ENCODE data around the gene KCNMB2.

The KCNMB2 gene

DNA sequence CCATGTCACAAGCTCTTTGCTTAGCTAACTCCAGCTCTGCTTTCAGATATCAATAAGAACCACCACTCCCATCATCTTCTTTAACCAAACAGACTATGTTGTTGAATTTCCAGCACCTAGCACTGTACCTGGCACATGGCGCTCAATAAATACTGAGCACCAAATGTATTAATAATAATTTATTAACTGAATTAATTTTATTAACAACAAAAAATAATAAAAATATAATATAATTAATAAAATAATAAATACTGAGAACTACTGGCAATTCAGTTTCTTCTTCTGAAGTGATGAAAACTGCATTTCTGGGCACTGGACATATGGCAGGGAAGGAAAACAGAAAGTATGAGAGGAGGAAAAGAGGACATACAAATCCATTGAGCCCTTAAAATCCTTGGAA is 271.5 kb downstream of the KCNMB2 start:
- DNase-seq (ENCODE audit: low read depth in 2 of 2), result no peak

DNA sequence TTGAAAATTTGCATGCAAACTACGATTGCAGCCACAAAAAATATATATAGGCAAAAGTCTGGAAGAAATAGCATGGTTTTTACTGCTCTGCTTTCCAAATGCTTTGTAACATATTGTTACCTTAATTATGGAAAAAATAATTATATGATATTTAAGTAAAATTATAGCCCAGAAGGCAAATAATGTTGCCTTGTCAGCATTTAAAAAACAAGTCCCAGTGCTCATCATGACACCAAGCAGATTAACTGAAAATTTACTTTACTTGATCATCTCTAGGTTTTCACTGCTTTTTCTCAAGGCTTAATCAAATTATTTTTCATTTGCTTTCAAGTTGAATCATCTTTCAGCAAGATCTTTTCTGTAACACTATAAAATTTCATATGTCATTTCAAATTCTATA is 272.5 kb downstream of the KCNMB2 start:
- no peak for DNase-seq (ENCODE audit: low read depth in 2 of 2)

DNA sequence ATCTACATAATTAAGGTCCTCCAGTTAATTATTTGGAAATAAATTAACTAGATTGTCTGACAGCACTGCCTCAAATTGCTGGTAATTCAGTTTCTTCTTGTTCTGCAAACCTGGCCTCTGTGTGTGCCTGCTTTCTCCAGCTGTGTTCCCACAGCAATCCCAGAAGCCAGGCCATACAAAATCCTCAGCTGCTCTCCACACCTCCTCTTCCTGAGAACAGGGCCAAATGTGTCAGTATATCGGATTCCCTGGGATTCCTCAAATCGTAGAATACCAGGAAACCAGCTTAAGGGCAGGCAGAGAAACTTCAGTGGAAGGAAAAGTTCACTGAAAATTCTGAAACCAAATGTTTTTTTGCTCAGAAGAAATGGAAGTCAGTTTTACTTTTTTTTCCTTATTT is 273.9 kb downstream of the KCNMB2 start:
- no peak for DNase-seq (ENCODE audit: low read depth in 2 of 2)

DNA sequence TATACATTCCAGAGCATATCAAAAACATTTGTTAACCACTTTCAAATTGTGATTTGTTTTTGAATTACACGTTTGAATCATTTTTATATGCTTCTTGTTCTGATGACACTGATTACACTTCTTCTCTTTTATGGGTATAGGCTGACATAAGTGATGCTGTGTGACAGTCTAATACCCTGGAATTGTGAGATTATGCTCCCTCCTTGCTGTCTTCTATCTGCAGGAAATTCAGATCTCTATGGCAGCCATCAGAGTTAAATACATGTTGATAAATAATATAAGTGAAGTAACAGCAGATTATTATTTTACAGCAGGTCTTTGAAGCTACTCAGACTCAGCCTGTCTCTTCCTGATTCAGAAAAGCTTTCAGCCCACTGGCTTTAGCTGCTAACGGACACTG is 286.5 kb downstream of the KCNMB2 start:
- DNase-seq (ENCODE audit: low read depth in 2 of 2), result no peak

DNA sequence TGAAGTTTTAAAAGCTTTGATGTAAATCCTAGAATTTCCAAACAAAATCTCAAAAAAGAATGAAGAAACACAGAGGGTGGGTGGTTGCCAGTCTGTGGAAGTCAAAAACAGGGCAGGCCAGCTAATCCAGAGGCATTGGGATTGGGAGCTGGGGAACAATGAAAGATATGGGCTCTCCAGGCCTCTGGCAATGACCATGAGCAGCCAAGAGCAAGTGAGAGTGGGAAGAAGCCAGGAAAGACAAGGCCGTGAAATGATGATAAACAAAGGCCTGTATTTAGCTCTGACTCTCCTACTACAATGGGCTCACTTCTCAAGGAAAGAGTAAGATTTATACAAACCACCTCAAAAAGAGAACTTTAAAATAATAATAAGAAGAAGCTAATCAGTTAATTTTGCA is 286.9 kb downstream of the KCNMB2 start:
- DNase-seq (ENCODE audit: low read depth in 2 of 2), result no peak

DNA sequence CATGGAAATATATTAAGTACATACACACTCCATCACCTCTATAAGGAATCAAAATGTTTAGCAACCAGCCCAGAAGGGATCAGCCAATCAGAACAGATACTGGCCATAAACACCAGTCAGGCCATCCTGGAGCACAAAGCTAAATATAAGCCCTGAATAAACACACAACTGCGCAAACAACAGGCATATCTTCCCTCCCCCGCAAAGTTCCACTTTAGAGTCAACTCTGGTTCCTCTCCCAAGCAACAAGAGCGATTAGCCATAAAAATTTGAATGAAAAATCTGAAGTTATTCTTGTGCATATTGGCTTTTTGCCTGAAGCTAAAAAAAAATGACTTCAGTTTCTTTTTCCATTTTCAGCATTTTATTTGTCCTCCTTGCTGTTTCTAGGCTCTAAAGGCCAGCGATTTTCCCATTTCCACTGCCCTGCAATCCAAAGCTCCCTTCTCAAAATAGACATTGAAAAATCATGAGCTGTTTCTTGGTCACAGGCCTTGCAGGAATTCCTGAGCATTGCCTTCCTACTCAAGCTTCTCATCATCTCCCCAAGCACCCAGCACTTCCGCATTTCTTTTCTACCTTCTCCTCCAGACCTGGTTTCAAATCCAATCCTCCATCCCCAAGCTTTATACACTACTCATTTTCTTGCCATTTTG is 287.5 kb downstream of the KCNMB2 start:
- DNase-seq (ENCODE audit: low read depth in 2 of 2), result no peak

DNA sequence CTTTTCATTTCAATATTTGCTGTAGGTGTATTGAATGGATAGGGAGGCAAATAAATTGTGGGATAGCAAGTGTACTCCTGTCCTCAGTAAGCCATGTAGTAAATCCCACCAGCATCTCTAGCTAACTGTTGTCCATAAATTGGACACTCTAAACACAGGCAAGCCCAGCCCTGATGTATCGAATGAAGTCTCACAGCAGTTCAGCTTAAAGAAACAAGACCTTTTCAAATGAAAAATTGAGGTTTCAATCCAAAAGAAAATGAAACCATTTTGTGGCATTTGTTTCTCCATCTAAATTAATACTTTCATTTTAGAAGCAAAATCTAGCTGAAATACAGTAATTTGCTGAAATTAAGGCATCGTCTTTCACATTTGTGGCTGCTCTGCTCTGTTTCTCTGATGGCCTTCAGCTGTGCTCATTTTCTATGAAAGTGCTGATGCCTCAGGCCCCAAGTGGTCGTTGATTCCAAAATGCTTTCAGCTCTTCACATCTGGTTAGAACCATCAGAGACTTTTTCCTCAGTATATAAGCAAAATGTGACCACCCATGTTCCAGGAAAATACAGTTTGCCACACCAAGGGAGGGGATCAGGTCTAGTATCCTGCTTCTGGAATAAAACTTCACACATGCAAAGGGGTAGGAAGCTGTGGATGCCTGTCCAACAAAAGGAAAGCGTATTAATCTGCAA is 290.3 kb downstream of the KCNMB2 start:
- DNase-seq (ENCODE audit: low read depth in 2 of 2), result no peak

DNA sequence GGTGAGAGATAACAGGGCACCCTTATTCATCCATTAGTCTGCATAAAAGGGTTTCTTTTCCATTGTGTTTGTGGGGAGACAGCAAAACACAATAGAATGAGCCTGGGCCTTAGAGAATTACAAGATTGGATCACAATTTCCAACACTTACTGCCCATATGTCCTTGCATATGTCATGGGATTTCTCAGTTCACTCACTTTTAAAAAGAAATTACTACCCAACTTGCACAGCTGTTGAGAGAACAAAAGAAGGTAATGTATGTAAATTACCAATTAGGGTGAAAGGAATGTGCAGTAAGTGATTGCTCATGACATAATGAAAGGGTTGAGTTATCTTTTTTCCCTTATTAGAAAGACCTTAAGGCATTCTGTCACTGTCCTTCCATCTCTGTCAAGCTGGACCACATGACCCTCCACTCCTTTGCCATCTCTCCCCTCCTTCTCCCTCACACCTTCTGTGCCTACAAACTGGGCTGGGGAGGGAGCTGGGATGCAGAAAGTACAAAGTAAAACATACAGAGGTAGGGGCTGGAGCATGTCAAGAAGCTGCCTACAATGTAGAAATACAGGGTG is 291.1 kb downstream of the KCNMB2 start:
- no peak for DNase-seq (ENCODE audit: low read depth in 2 of 2)

DNA sequence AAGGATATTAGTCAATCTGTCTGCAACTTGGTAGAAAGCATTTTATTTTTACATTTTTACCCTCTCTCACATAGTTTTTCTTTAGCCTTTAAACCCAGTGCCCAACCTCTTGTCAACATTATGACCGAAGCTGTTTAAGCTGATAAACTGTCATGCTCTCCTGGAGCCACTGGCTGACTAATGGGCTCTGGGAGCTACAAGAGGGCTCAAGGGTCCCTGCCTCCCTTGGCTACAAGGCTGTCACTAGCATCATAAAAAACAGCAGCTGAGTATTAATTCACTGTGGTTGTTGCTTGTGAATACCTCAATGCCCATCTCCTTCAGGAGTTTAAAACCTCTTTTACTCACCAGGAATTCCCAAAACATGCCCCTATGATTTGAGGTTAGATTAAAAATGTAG is 297.5 kb downstream of the KCNMB2 start:
- no peak for DNase-seq (ENCODE audit: low read depth in 2 of 2)

DNA sequence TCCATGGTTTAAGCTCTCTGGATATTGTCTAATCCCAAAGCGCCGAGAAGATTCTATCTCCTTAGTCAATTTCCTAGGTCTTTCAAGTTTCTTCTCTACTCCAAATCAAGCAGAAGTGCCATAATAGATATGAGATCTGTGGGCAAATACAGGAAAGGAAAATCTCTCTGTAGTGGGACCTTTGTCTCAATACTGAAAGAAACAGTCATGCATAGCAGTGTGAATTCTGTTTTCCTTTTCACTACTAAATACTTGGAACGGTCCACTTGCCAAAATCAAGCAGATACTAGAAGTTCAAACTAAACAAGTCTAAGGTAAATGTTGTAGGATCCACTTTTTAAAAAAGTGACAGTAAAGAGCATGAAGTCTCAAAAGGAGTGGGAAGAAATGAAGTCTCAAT is 298.8 kb downstream of the KCNMB2 start:
- DNase-seq (ENCODE audit: low read depth in 2 of 2), result no peak

DNA sequence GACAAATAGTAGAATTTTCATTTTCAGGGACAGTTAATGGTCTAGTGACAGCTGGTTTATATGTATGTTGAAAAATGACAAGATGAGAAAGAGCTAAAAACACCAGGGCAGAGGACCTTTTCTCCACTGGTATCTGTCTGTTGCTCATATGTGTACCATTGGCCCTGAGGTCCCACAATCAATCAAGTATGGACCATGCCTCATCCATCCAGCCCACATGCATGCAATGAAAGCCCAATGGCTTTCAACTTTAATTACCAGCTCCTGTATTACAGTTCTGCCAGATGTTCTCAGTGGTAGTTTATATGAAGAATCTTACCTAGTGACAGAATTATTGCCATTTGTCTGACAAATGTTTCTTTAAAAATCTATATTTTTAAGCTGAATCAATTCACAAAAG is 301.3 kb downstream of the KCNMB2 start:
- no peak for DNase-seq (ENCODE audit: low read depth in 2 of 2)

DNA sequence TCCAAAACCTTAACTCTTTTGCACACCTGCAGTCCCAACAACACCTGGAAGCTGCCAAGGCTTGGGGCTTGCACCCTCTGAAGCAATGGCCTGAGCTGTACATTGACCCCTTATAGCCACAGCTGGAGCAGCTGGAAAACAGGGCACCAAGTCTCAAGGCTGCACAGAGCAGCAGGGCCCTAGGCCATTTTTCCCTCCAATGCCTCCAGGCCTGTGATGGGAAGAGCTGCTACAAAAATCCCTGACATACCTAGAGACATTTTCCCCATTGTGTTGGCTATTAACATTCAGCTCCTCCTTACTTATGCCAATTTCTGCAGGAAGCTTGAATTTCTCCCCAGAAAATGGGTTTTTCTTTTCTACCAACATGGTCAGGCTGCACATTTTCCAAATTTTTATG is 304.4 kb downstream of the KCNMB2 start:
- no peak for DNase-seq (ENCODE audit: low read depth in 2 of 2)

DNA sequence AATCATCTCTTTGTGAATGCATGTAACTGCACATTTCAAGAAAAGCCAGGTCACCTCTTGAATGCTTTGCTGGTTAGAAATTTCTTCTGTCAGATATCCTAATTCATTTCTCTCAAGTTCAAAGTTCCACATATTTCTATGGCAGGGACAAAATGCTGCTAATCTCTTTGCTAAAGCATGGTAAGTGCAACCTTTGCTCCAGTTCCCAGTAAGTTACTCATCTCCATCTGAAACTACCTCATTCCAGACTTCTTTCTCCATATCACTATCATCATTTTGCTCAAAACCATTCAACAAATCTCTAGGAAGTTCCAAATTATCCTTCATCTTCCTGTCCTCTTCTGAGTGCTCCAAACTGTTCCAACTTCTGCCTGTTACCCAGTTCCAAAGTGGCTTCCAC is 304.8 kb downstream of the KCNMB2 start:
- DNase-seq (ENCODE audit: low read depth in 2 of 2), result no peak

DNA sequence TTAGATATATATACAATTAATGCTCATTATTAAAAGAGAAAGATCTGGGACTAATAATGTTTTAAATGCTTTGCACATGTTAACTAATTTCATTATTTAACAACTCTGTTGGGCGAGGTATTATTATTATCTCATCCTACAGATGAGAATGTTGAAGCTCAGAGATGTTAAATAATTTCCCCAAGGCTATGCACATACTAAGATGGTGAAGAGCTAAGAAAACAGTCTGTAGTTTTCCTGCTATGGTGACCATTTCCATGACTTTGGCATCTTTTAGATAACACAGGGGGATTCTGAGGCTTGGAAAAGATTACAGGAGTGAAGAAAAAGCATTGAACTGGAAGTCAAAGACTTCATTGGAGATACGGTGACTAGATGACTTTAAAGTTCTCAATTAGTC is 308.7 kb downstream of the KCNMB2 start:
- no peak for DNase-seq (ENCODE audit: low read depth in 2 of 2)

DNA sequence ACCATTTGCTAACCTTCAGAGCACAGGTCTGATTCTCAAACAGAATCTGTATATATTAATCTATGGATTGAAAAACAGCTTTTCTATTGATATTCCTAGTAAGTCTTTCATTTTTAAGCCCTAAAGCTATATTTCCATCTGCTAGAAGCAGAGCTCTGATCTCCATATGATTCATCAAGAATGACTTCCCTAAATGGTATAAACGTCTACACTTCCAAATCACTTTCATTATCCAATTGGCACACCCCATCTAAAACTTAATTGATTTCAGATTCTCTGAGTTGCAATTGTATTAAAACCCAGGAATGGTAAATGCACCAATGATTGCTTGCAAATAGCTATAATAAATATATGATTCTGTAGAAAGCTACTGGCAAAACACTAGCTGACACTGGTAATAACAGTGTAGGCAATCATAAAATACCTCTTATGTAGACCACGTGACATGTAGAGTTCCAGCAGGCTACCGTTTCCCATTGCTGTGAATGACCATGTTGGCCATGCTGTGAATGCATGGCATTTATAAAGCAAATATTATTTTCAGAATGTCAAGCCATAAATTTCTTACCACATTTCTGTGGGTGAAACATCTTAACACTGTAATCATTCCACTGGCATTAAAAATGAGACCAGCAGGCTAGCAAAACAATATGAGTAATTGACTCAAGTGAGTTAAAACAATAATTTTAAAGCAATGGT is 309.3 kb downstream of the KCNMB2 start:
- DNase-seq (ENCODE audit: low read depth in 2 of 2), result no peak

DNA sequence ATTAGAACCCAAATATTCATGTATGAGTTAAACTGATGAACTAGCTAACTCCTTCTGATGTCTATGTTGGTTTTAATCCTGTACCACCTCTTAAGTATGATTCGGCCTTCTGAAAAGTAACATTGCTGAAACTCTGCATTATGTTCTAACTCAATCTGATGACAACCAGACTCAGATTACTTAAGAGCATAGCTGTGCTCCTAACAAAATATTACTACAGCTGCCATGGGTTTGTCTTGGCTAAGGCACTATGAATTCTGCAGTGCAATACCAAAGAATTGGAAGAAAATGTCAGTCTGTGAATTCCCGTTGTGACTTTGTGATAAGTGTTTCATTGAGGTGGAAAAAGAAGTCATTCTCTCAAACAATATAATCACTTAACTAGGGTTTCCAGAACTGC is 311.0 kb downstream of the KCNMB2 start:
- no peak for DNase-seq (ENCODE audit: low read depth in 2 of 2)

DNA sequence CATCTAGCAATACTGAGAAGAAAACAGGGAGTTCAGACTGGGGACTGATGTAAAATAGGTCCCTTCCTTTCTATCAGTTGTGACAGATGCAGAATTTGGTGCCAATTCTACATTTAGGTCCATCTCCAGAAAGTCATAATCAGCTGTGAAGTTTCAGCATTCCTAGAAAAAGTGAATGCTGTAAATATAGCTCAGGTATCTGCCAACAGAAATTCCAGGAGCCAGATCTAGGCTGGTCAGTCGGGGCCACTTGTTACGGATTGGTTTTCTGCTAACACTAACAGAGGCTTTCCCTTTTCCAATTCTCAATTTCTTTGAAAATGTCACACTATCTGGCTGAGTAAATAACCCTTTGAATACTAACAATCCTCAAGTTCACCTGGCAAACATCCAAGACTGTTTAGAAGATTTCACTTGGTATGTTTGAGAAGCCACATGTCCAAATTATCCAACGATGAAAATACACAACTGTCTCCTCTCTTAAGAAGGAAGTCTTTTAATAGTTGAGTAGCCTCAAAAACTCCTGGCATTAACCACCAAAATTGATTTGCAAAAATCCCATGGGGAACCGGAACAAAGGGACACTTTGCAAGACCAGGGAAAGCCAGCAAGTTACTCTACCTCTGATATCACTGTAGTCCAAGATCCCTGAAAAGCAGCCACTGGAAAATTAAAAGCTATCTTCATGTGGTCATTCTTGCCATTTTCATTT is 313.1 kb downstream of the KCNMB2 start:
- DNase-seq (ENCODE audit: low read depth in 2 of 2), result no peak

DNA sequence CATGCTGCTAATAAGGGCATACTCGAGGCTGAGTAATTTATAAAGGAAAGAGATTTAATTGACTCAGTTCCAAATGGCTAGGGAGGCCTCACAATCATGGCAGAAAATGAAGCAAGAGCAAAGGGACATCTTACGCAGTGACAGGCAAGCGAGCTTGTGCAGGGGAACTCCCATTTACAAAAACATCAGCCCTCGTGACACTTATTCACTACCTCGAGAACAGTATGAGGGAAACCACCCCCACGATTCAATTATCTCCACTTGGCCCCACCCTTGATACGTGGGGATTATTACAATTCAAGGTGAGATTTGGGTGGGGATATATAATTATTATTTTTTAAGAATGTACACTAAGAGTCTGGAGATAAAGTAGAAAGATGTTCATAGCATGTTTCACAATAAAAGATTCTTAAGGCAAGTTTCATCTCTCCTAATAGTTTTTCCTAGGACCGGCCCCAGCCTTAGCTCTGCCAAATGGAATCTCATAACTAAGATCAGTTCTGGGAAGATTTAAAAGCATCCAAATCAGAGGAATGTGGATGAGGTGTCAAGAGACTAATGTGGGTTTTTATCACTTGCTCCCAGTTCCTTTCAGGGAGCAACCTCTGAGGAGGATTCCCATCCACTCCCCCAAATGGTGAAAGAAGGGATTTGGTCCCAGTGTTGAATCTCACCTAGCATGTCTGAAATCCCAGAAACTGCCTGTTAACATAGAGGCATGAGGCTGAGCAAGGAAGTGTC is 314.4 kb downstream of the KCNMB2 start:
- DNase-seq (ENCODE audit: low read depth in 2 of 2), result no peak

DNA sequence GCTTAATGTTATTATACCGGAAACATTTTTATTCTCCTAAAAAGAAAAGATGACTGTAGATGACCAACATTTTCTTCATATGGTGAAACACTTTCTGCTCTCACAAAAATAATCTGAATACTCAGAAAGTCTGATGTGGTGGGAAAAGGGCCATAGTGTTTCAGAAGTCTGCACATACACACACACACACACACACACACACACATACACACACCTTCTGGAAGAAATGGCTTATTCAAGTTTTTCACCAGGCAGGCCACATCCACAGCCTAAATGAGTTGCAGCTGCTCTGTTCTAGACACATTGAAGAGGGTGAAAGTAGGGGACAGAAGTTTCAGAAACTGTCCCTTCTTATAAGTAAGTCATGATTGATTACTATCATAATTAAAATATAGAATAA is 315.3 kb downstream of the KCNMB2 start:
- DNase-seq (ENCODE audit: low read depth in 2 of 2), result no peak

DNA sequence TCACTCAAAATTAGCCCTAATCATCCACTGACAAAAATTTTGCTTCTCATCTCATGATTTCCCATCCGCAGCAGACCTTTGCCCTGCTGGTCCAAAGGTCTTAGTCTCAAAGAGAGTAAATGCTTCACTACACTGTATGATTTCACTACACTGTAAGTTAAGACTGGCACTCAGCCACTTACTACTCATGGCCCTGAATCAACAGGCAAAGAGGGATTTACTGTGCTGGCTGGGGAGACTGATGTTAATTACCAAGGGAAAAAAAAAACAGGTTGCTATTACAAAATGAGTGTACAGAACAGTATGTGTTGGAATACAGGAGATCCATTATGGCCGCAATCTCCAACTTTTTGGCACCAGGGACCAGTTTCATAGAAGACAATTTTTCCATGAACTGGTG is 320.6 kb downstream of the KCNMB2 start:
- DNase-seq (ENCODE audit: low read depth in 2 of 2), result no peak

DNA sequence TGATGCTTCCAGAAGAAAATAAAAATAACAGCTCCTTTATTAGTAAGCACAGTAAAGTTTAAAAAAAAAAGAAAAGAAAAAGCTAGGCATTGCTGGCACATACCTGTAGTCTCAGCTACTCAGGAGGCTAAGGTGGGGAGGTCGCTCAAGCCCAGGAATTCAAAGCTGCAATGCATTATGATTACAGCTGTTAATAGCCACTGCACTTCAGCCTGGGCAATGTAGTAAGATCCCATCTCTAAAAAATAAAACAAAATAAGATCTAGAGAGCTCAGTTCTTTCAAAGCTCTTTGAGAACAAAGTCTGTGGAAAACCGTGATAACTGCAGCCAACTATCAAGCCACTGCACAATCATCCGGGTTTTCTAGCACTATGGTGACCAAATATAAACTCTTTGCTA is 323.1 kb downstream of the KCNMB2 start:
- DNase-seq (ENCODE audit: low read depth in 2 of 2), result no peak
